Keratinocyte (primary cell): ENCODE data around the gene UBE2K. TPM values are rescaled to one million over a fixed set of nuclear protein-coding genes. Genes with fewer than 3 reads are reported as not detected.
"Not testable (repeated sequence)": the region's sequence is repeated elsewhere in the genome, so short reads cannot be mapped to it uniquely, and the experiment has no call there.

Experiments
- DNase-seq: peaks from one replicate; pipeline ENCODE4 v3.0.0-alpha.2; 2011; ENCODE audit warnings: low read depth, missing footprints, low spot score
- FAIRE-seq: peaks from 2 replicates; lab custom pipeline; 2011; peaks lifted over from hg19 to GRCh38; lab: Jason Lieb, UNC
- H2AFZ ChIP-seq: 2 replicates; pipeline ENCODE4 v1.6.0; 2012; ENCODE audit warnings: low read length, control low read depth, inconsistent platforms; ENCODE audit not compliant: control insufficient read depth
- H3K27ac ChIP-seq: 2 replicates; pipeline ENCODE4 v1.5.1; 2011; ENCODE audit warnings: low read length; ENCODE audit not compliant: control insufficient read depth, insufficient read depth
- H3K27me3 ChIP-seq: 3 replicates; pipeline ENCODE4 v1.6.0; 2011; ENCODE audit warnings: low read length; ENCODE audit not compliant: control insufficient read depth, insufficient read depth; ENCODE audit errors: extremely low read depth
- H3K36me3 ChIP-seq, 2 experiments: 2 replicates in 1 of 2; 3 replicates in 1 of 2; pipeline ENCODE4 v1.5.1; 2011; ENCODE audit warnings: low read length in 2 of 2, mild to moderate bottlenecking in 1 of 2; ENCODE audit not compliant: control insufficient read depth in 2 of 2, insufficient read depth in 2 of 2; ENCODE audit errors: extremely low read depth in 1 of 2
- H3K4me1 ChIP-seq: 3 replicates; pipeline ENCODE4 v1.5.1; 2011; ENCODE audit warnings: low read length; ENCODE audit not compliant: control insufficient read depth, insufficient read depth; ENCODE audit errors: extremely low read depth
- H3K4me2 ChIP-seq: 3 replicates; pipeline ENCODE4 v1.6.0; 2011; ENCODE audit warnings: low read depth, low read length; ENCODE audit not compliant: control insufficient read depth, insufficient read depth; ENCODE audit errors: extremely low read depth
- H3K4me3 ChIP-seq, 3 experiments: fragments of 200-600 bp in 1 of 3; sonication (generic) in 1 of 3; 2 replicates in 2 of 3; 3 replicates in 1 of 3; pipeline ENCODE4 v1.5.1; 2011 to 2016; ENCODE audit warnings: low read length in 3 of 3, mild to moderate bottlenecking in 3 of 3, control low read depth in 2 of 3, inconsistent platforms in 1 of 3, low read depth in 1 of 3, mixed read lengths in 1 of 3, mixed run types in 1 of 3, moderate library complexity in 1 of 3; ENCODE audit not compliant: control insufficient read depth in 2 of 3, insufficient read depth in 2 of 3; ENCODE audit errors: extremely low read depth in 1 of 3
- H3K79me2 ChIP-seq: 2 replicates; pipeline ENCODE4 v1.6.0; 2012; ENCODE audit warnings: low read length; ENCODE audit not compliant: control insufficient read depth, insufficient read depth
- H3K9ac ChIP-seq: 3 replicates; pipeline ENCODE4 v1.6.0; 2011; ENCODE audit warnings: low read length; ENCODE audit not compliant: control insufficient read depth, insufficient read depth; ENCODE audit errors: extremely low read depth
- H3K9me1 ChIP-seq: 3 replicates; pipeline ENCODE4 v1.6.0; 2011; ENCODE audit warnings: low read length; ENCODE audit not compliant: control insufficient read depth, insufficient read depth; ENCODE audit errors: extremely low read depth
- H3K9me3 ChIP-seq: 2 replicates; pipeline ENCODE4 v1.5.1; 2012; ENCODE audit warnings: low read depth, low read length; ENCODE audit not compliant: control insufficient read depth
- H4K20me1 ChIP-seq: 3 replicates; pipeline ENCODE4 v1.6.0; 2011; ENCODE audit warnings: low read length; ENCODE audit not compliant: control insufficient read depth, insufficient read depth; ENCODE audit errors: extremely low read depth
- EZH2 ChIP-seq: IDR thresholded peaks from one replicate; pipeline ENCODE4 v1.6.1; 2012; ENCODE audit warnings: inconsistent platforms, mild to moderate bottlenecking, low read length, moderate library complexity
- dilution Hi-C: fragments of 300-500 bp; cut with MboI; formaldehyde crosslinking; loops from one replicate; pipeline ENCODE4 v1.7.0; 2020; ENCODE audit warnings: low sequenced_read_pairs; ENCODE audit not compliant: extremely low pct_ligation_motif_present
- polyA plus RNA-seq, 5 experiments: library from polyadenylated mRNA; depleted of rRNA in 3 of 5; stranded (reverse) in 3 of 5; stranded (forward) in 1 of 5; unstranded in 1 of 5; fragments of >200 nt; gene quantifications; 1 replicate in 1 of 5; 2 replicates in 3 of 5; 3 replicates in 1 of 5; pipeline versions ENCODE4 v1.2.1 to v1.2.3, GENCODE V29; 2011 to 2012; ENCODE audit warnings: missing spikeins in 2 of 5, low read depth in 1 of 5, low replicate concordance in 1 of 5
- TF ChIP-seq, protein P1 (sequence below), 3 experiments: IDR thresholded peaks in 1 of 3; conservative IDR thresholded peaks in 1 of 3; optimal IDR thresholded peaks in 1 of 3; 2 replicates in 2 of 3; 3 replicates in 1 of 3; pipeline versions ENCODE3 to v1.5.1; 2011; ENCODE audit warnings: low read length in 3 of 3, mild to moderate bottlenecking in 3 of 3, moderate library complexity in 2 of 3, control low read depth in 1 of 3, inconsistent platforms in 1 of 3; ENCODE audit not compliant: insufficient read depth in 2 of 3; ENCODE audit errors: extremely low read depth in 1 of 3

Gene UBE2K
- polyA plus RNA-seq, 1 donor (not counting 4 experiments of a cell fraction or from before 2014, with no cell fraction given): 163 TPM

DNA sequence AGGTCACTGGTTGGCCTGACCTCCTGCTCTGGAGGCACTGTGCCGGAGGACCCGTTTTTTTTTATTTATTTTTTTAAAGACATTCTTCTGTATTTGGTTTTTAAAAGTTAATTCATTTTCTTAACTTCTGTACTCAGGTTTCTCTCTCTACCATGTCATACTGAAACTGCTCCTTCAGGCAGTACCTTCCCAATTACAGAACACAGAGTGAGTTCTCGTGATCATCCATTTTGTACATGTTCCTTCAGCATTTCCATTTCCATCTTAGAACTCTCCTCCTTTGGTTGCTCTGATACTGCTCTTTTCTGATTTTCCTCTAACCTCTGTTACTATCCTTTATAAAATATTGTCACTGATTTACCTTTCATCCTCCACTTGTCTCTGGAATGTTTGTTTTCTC is 17.9 kb downstream of the UBE2K start:
- no peak overlapping the region for H3K9ac ChIP-seq
- H3K4me1 ChIP-seq: no peaks in the 10 kb centered on the region
- no peak for DNase-seq
- no peak overlapping the region for H3K27ac ChIP-seq
- no peaks in the 10 kb centered on the region for H3K9me1 ChIP-seq
- no peak for FAIRE-seq
- peaks cover 3 to 5% of the 10 kb centered on the region in 2 experiments for H3K36me3 ChIP-seq
- no peak overlapping the region for H2AFZ ChIP-seq
- H4K20me1 ChIP-seq: peaks cover 18% of the 10 kb centered on the region
- TF ChIP-seq, protein P1, sequence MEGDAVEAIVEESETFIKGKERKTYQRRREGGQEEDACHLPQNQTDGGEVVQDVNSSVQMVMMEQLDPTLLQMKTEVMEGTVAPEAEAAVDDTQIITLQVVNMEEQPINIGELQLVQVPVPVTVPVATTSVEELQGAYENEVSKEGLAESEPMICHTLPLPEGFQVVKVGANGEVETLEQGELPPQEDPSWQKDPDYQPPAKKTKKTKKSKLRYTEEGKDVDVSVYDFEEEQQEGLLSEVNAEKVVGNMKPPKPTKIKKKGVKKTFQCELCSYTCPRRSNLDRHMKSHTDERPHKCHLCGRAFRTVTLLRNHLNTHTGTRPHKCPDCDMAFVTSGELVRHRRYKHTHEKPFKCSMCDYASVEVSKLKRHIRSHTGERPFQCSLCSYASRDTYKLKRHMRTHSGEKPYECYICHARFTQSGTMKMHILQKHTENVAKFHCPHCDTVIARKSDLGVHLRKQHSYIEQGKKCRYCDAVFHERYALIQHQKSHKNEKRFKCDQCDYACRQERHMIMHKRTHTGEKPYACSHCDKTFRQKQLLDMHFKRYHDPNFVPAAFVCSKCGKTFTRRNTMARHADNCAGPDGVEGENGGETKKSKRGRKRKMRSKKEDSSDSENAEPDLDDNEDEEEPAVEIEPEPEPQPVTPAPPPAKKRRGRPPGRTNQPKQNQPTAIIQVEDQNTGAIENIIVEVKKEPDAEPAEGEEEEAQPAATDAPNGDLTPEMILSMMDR (optimal IDR thresholded peaks at IDR 0.05 in 1 of 3, IDR thresholded peaks at IDR 0.05 in 1 of 3, conservative IDR thresholded peaks at IDR 0.05 in 1 of 3; ENCODE audit: extremely low read depth in 1 of 3, insufficient read depth in 2 of 3, low read length in 3 of 3): no peak
- no peak for TF ChIP-seq EZH2
- dilution Hi-C loops: no loop called here
- H3K4me2 ChIP-seq: no peak overlapping the region
- H3K4me3 ChIP-seq: no peak overlapping the region
- peaks cover 91% of the 10 kb centered on the region for H3K79me2 ChIP-seq
- no peaks in the 10 kb centered on the region for H3K27me3 ChIP-seq
- no peaks in the 10 kb centered on the region for H3K9me3 ChIP-seq

DNA sequence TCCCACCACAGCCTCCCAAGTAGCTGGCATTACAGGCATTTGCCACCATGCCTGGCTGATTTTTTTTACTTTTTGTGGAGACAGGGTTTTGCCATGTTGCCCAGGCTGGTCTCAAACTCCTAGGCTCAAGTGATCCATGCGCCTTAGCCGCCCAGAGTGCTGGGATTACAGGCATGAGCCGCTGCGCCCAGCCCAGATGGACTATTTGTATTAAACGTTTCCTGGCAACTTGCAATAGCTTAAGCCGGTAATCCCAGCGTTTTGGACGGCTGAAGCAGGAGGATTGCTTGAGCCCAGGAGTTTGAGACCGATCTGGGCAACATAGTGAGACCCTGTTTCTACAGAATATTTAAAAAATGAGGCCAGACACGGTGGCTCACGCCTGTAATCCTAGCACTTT is 18.4 kb downstream of the UBE2K start:
- no peaks in the 10 kb centered on the region for H3K27me3 ChIP-seq
- H3K27ac ChIP-seq: no peak overlapping the region
- dilution Hi-C loops: no loop called here

DNA sequence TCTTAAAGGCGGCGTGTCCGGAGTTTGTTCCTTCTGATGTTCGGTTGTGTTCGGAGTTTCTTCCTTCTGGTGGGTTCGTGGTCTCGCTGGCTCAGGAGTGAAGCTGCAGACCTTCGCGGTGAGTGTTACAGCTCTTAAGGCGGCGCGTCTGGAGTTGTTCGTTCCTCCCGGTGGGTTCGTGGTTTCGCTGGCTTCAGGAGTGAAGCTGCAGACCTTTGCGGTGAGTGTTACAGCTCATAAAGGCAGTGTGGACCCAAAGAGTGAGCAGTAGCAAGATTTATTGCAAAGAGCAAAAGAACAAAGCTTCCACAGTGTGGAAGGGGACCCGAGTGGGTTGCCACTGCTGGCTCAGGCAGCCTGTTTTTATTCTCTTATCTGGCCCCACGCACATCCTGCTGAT is 19.8 kb downstream of the UBE2K start:
- FAIRE-seq, H3K9ac ChIP-seq, H3K9me1 ChIP-seq, H2AFZ ChIP-seq, H3K9me3 ChIP-seq, dilution Hi-C loops, H3K27me3 ChIP-seq, H3K4me2 ChIP-seq, H3K4me3 ChIP-seq, H3K4me1 ChIP-seq, H3K27ac ChIP-seq, H3K36me3 ChIP-seq, DNase-seq: not testable (repeated sequence)
- Histone ChIP-seq H3K79me2 (peaks cover 95% of the 10 kb centered on the region), H4K20me1 (peaks cover 18% of the 10 kb centered on the region)

More for the DNA sequence above, 18.4 kb downstream of the UBE2K start:
- Histone ChIP-seq H3K9me1 (no peaks in the 10 kb centered on the region), H3K4me3 (no peak overlapping the region), H3K79me2 (peaks cover 93% of the 10 kb centered on the region), H3K9me3 (no peaks in the 10 kb centered on the region), H3K36me3 (peaks cover 3 to 5% of the 10 kb centered on the region in 2 experiments), H2AFZ (no peak overlapping the region), H3K4me1 (no peaks in the 10 kb centered on the region), H3K9ac (no peak overlapping the region), H3K4me2 (no peak overlapping the region), H4K20me1 (peaks cover 18% of the 10 kb centered on the region)
- FAIRE-seq: no peak
- no peak for DNase-seq
- TF ChIP-seq, protein P1 (optimal IDR thresholded peaks at IDR 0.05 in 1 of 3, IDR thresholded peaks at IDR 0.05 in 1 of 3, conservative IDR thresholded peaks at IDR 0.05 in 1 of 3; ENCODE audit: extremely low read depth in 1 of 3, insufficient read depth in 2 of 3, low read length in 3 of 3): no peak
- TF ChIP-seq EZH2: no peak
